ENCODE measurements around the gene GTSE1.

DNA sequence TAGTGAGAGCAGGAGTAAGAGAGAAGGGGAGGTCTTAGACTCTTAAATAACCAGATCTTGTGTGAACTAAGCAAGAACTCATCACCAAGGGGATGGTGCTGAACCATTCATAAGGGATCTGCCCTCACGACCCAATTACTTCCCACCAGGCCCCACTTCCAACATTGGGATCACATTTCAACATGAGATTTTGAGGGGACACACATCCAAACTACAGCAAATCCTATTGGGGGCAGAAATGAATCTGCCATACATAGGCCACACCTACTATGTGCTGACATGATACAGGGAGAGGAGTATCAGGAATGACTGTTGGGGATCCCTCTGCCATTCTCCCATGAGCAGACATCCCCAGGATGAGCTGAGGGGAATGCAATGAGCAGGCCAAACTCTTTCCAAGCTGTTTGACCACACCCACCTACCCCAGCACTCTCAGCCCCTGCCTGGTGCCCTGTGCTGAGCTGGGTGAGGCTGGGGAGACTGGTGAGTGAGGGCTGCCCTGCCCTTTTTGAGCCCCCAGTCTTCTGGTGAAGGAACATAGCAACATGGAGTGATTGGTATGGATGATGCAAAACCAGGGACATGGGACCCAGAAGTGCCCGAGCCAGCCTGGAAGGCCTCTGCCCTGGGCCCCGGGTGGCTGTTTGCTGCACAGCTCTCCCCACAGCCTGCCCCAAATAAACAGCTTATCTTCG, 1.2 kb upstream of the GTSE1 start:
- TF ChIP-seq CTCF (IDR thresholded peaks at IDR 0.05) (no peak), ZFX (IDR thresholded peaks at IDR 0.05; ENCODE audit: borderline replicate concordance) (no peak)
